ENCODE measurements around the gene TNS4. TPM values are rescaled to one million over a fixed set of nuclear protein-coding genes. Genes with fewer than 3 reads are reported as not detected.

The TNS4 gene
- polyA plus RNA-seq, 2 of the 4 experiments (the other 2 are of a cell fraction), result 24.2 to 73.5 TPM

GRCh38 chr17:40514013-40514875, 12.8 kb upstream of the TNS4 start:
- POLR2A ChIA-PET, result no interaction called here
- no peak for ATAC-seq
- TF ChIP-seq MAFK (IDR thresholded peaks at IDR 0.05; ENCODE audit: partially characterized antibody), result peak; percentile 35
- TF ChIP-seq, protein P1, sequence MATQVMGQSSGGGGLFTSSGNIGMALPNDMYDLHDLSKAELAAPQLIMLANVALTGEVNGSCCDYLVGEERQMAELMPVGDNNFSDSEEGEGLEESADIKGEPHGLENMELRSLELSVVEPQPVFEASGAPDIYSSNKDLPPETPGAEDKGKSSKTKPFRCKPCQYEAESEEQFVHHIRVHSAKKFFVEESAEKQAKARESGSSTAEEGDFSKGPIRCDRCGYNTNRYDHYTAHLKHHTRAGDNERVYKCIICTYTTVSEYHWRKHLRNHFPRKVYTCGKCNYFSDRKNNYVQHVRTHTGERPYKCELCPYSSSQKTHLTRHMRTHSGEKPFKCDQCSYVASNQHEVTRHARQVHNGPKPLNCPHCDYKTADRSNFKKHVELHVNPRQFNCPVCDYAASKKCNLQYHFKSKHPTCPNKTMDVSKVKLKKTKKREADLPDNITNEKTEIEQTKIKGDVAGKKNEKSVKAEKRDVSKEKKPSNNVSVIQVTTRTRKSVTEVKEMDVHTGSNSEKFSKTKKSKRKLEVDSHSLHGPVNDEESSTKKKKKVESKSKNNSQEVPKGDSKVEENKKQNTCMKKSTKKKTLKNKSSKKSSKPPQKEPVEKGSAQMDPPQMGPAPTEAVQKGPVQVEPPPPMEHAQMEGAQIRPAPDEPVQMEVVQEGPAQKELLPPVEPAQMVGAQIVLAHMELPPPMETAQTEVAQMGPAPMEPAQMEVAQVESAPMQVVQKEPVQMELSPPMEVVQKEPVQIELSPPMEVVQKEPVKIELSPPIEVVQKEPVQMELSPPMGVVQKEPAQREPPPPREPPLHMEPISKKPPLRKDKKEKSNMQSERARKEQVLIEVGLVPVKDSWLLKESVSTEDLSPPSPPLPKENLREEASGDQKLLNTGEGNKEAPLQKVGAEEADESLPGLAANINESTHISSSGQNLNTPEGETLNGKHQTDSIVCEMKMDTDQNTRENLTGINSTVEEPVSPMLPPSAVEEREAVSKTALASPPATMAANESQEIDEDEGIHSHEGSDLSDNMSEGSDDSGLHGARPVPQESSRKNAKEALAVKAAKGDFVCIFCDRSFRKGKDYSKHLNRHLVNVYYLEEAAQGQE (IDR thresholded peaks at IDR 0.05), result no peak
- 90% methylated on average over 7 of the region's 7 CpGs for WGBS (ENCODE audit: missing lambda C conversion rate)
- no peak for DNase-seq (ENCODE audit: low read depth in 1 of 2, low spot score in 1 of 2)
- H3K4me1 ChIP-seq, result peaks cover 74% of the 10 kb centered on the region
- no peak overlapping the region for H3K4me3 ChIP-seq
- FAIRE-seq, result no peak
- no peak overlapping the region for H3K4me2 ChIP-seq
- peak overlapping the region; percentile 97 to 99 for H3K27ac ChIP-seq
- no peaks in the 10 kb centered on the region for H3K9me3 ChIP-seq
- CTCF ChIA-PET, result interaction anchor here (0.9 to 5.5 kb wide), 13 partner anchors 9 to 73 kb away, joined by 3 to 36 read pairs (median 4); no protein-coding TSS in a partner anchor

GRCh38 chr17:40511667-40512220, 10.3 kb upstream of the TNS4 start:
- Histone ChIP-seq H3K4me1 (peaks cover 61% of the 10 kb centered on the region), H3K4me3 (no peak overlapping the region), H3K9me3 (no peaks in the 10 kb centered on the region), H3K27ac (peak overlapping the region; percentile 97 to 99), H3K4me2 (no peak overlapping the region)
- ChIA-PET POLR2A (interaction anchor here (1.4 to 1.8 kb wide), 2 partner anchors 7 to 25 kb away, joined by 3 to 5 read pairs; no protein-coding TSS in a partner anchor), CTCF (interaction anchor here (0.9 to 5.5 kb wide), 14 partner anchors 8 to 141 kb away, joined by 3 to 36 read pairs (median 6); partner anchors contain the start of gene TNS4)
- no peak for DNase-seq (ENCODE audit: low read depth in 1 of 2, low spot score in 1 of 2)
- 83% methylated on average over 12 of the region's 12 CpGs for WGBS (ENCODE audit: missing lambda C conversion rate)
- no peak for FAIRE-seq
- TF ChIP-seq KDM5A (IDR thresholded peaks at IDR 0.05) (no peak), POLR2A (IDR thresholded peaks at IDR 0.05; ENCODE audit: low read length) (no peak), TFCP2L1 (CRISPR knock-in tag; IDR thresholded peaks at IDR 0.05) (no peak), KDM1A (IDR thresholded peaks at IDR 0.05; ENCODE audit: low read depth) (no peak), HES2 (IDR thresholded peaks at IDR 0.05) (no peak), RFX5 (IDR thresholded peaks at IDR 0.05) (no peak), CHD2 (IDR thresholded peaks at IDR 0.05; ENCODE audit: low read length, partially characterized antibody) (no peak), BHLHE40 (IDR thresholded peaks at IDR 0.05; ENCODE audit: low read depth, low read length) (no peak), CBX8 (IDR thresholded peaks at IDR 0.05) (no peak), TP53 (CRISPR knock-in tag; IDR thresholded peaks at IDR 0.05) (no peak), EHMT2 (IDR thresholded peaks at IDR 0.05; ENCODE audit: low read depth) (no peak), RNF2 (IDR thresholded peaks at IDR 0.05; ENCODE audit: borderline replicate concordance, low read depth) (no peak)
- ATAC-seq, result no peak

DNA sequence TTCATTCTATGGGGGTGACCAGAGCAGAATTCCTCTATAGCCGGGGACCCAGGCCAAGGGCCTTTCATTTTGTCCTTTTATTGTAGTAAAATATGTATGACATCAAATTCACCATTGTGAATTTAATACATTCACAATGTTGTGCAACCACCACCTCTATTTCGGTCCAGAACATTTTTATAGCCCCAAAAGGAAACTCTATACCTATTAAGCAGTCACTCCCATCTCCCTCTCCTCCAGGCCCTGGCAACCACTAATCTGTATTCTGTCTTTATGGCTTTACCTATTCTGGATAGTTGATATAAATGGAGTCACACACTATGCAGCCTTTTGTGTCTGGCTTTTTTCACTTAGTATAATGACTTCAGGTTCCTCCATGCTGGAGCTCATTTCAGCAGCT, 9.7 kb upstream of the TNS4 start:
- Histone ChIP-seq H3K27ac (peak overlapping the region; percentile 97 to 99), H3K4me3 (no peak overlapping the region), H3K4me1 (peaks cover 61% of the 10 kb centered on the region), H3K4me2 (peak overlapping the region; percentile 58; the same call in 2 of the 3 replicates), H3K9me3 (no peaks in the 10 kb centered on the region)
- no peak for DNase-seq (ENCODE audit: low read depth in 1 of 2, low spot score in 1 of 2)
- WGBS (ENCODE audit: missing lambda C conversion rate), result 86% methylated on average over 2 of the region's 2 CpGs
- TF ChIP-seq, protein P2, sequence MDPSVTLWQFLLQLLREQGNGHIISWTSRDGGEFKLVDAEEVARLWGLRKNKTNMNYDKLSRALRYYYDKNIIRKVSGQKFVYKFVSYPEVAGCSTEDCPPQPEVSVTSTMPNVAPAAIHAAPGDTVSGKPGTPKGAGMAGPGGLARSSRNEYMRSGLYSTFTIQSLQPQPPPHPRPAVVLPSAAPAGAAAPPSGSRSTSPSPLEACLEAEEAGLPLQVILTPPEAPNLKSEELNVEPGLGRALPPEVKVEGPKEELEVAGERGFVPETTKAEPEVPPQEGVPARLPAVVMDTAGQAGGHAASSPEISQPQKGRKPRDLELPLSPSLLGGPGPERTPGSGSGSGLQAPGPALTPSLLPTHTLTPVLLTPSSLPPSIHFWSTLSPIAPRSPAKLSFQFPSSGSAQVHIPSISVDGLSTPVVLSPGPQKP (IDR thresholded peaks at IDR 0.05; ENCODE audit: low read depth, low read length), result no peak
- TF ChIP-seq NFE2L2 (conservative IDR thresholded peaks at IDR 0.05; ENCODE audit: low read length) (no peak), MAFK (IDR thresholded peaks at IDR 0.05; ENCODE audit: partially characterized antibody) (no peak)
- ChIA-PET CTCF (interaction anchor here (0.9 to 5.5 kb wide), 14 partner anchors 9 to 67 kb away, joined by 3 to 36 read pairs (median 6); partner anchors contain the start of gene TNS4), POLR2A (interaction anchor here (1.8 kb wide), 1 partner anchor 8 kb away, joined by 5 read pairs; no protein-coding TSS in a partner anchor)
- FAIRE-seq, result no peak
- ATAC-seq, result no peak
